Measurements from ENCODE around the gene HIPK2. TPM values are rescaled to one million over a fixed set of nuclear protein-coding genes. Genes with fewer than 3 reads are reported as not detected.

The HIPK2 gene
- total RNA-seq, 1 donor from 2014 or later: 5.7 TPM

- no peaks in the 10 kb centered on the region for H3K27me3 ChIP-seq (ENCODE audit: control insufficient read depth in 3 of 3, insufficient read depth in 3 of 3, low read length in 3 of 3)
- peaks cover 33 to 42% (median 38%) of the 10 kb centered on the region in 3 donors for H3K4me1 ChIP-seq (ENCODE audit: control insufficient read depth in 3 of 3, insufficient read depth in 3 of 3, low read length in 3 of 3)
- no peak overlapping the region for H3K9ac ChIP-seq (ENCODE audit: low read depth in 1 of 3, low read length in 3 of 3)
- H3K9me3 ChIP-seq (ENCODE audit: control insufficient read depth in 3 of 3, low read length in 3 of 3): no peaks in the 10 kb centered on the region
- no peak overlapping the region for H3K4me3 ChIP-seq (ENCODE audit: low read length in 3 of 3)
- H3K36me3 ChIP-seq (ENCODE audit: control insufficient read depth in 3 of 3, insufficient read depth in 3 of 3, low read length in 3 of 3): no peaks in the 10 kb centered on the region
- no peak overlapping the region for H3K27ac ChIP-seq (ENCODE audit: low read depth, low read length)
Measured at GRCh38 chr7:139681463-139681755, 96.4 kb downstream of the HIPK2 start.

GRCh38 chr7:139680676-139681462 is 96.9 kb downstream of the HIPK2 start:
- Histone ChIP-seq H3K27me3 (ENCODE audit: control insufficient read depth in 3 of 3, insufficient read depth in 3 of 3, low read length in 3 of 3) (no peaks in the 10 kb centered on the region), H3K9ac (ENCODE audit: low read depth in 1 of 3, low read length in 3 of 3) (peak overlapping the region in 1 of 3 donors; percentile 25), H3K9me3 (ENCODE audit: control insufficient read depth in 3 of 3, low read length in 3 of 3) (no peaks in the 10 kb centered on the region), H3K27ac (ENCODE audit: low read depth, low read length) (peak overlapping the region; percentile 16), H3K36me3 (ENCODE audit: control insufficient read depth in 3 of 3, insufficient read depth in 3 of 3, low read length in 3 of 3) (peaks cover 0 to 3% (median 0%) of the 10 kb centered on the region in 3 donors), H3K4me1 (ENCODE audit: control insufficient read depth in 3 of 3, insufficient read depth in 3 of 3, low read length in 3 of 3) (peaks cover 33 to 42% (median 38%) of the 10 kb centered on the region in 3 donors), H3K4me3 (ENCODE audit: low read length in 3 of 3) (no peak overlapping the region)

- no peak overlapping the region for H3K4me3 ChIP-seq (ENCODE audit: low read length in 3 of 3)
Measured at GRCh38 chr7:139679731-139680594, 97.8 kb downstream of the HIPK2 start.

GRCh38 chr7:139676390-139676789 is 101.4 kb downstream of the HIPK2 start:
- Histone ChIP-seq H3K27ac (ENCODE audit: low read depth, low read length) (no peak overlapping the region), H3K9ac (ENCODE audit: low read depth in 1 of 3, low read length in 3 of 3) (no peak overlapping the region), H3K27me3 (ENCODE audit: control insufficient read depth in 3 of 3, insufficient read depth in 3 of 3, low read length in 3 of 3) (no peaks in the 10 kb centered on the region), H3K4me1 (ENCODE audit: control insufficient read depth in 3 of 3, insufficient read depth in 3 of 3, low read length in 3 of 3) (peaks cover 13 to 16% (median 14%) of the 10 kb centered on the region in 3 donors), H3K4me3 (ENCODE audit: low read length in 3 of 3) (no peak overlapping the region), H3K9me3 (ENCODE audit: control insufficient read depth in 3 of 3, low read length in 3 of 3) (no peaks in the 10 kb centered on the region), H3K36me3 (ENCODE audit: control insufficient read depth in 3 of 3, insufficient read depth in 3 of 3, low read length in 3 of 3) (peaks cover 0 to 3% (median 0%) of the 10 kb centered on the region in 3 donors)

More at GRCh38 chr7:139679731-139680594, 97.8 kb downstream of the HIPK2 start:
- Histone ChIP-seq H3K9ac (ENCODE audit: low read depth in 1 of 3, low read length in 3 of 3) (peak overlapping the region in 2 of 3 donors; percentile 25), H3K27me3 (ENCODE audit: control insufficient read depth in 3 of 3, insufficient read depth in 3 of 3, low read length in 3 of 3) (no peaks in the 10 kb centered on the region), H3K4me1 (ENCODE audit: control insufficient read depth in 3 of 3, insufficient read depth in 3 of 3, low read length in 3 of 3) (peaks cover 33 to 42% (median 38%) of the 10 kb centered on the region in 3 donors), H3K36me3 (ENCODE audit: control insufficient read depth in 3 of 3, insufficient read depth in 3 of 3, low read length in 3 of 3) (peaks cover 0 to 3% (median 0%) of the 10 kb centered on the region in 3 donors), H3K9me3 (ENCODE audit: control insufficient read depth in 3 of 3, low read length in 3 of 3) (no peaks in the 10 kb centered on the region), H3K27ac (ENCODE audit: low read depth, low read length) (peak overlapping the region; percentile 16)

- H3K9ac ChIP-seq (ENCODE audit: low read depth in 1 of 3, low read length in 3 of 3): no peak overlapping the region
- H3K36me3 ChIP-seq (ENCODE audit: control insufficient read depth in 3 of 3, insufficient read depth in 3 of 3, low read length in 3 of 3): peaks cover 0 to 3% (median 0%) of the 10 kb centered on the region in 3 donors
- no peaks in the 10 kb centered on the region for H3K9me3 ChIP-seq (ENCODE audit: control insufficient read depth in 3 of 3, low read length in 3 of 3)
- H3K4me1 ChIP-seq (ENCODE audit: control insufficient read depth in 3 of 3, insufficient read depth in 3 of 3, low read length in 3 of 3): peaks cover 4 to 6% (median 5%) of the 10 kb centered on the region in 3 donors
- no peak overlapping the region for H3K27ac ChIP-seq (ENCODE audit: low read depth, low read length)
- H3K27me3 ChIP-seq (ENCODE audit: control insufficient read depth in 3 of 3, insufficient read depth in 3 of 3, low read length in 3 of 3): no peaks in the 10 kb centered on the region
- H3K4me3 ChIP-seq (ENCODE audit: low read length in 3 of 3): no peak overlapping the region
Measured at GRCh38 chr7:139675127-139676125, 102.4 kb downstream of the HIPK2 start.

GRCh38 chr7:139674752-139675126 is 103.1 kb downstream of the HIPK2 start:
- Histone ChIP-seq H3K4me3 (ENCODE audit: low read length in 3 of 3) (no peak overlapping the region), H3K27me3 (ENCODE audit: control insufficient read depth in 3 of 3, insufficient read depth in 3 of 3, low read length in 3 of 3) (no peaks in the 10 kb centered on the region), H3K9me3 (ENCODE audit: control insufficient read depth in 3 of 3, low read length in 3 of 3) (no peaks in the 10 kb centered on the region), H3K9ac (ENCODE audit: low read depth in 1 of 3, low read length in 3 of 3) (no peak overlapping the region), H3K36me3 (ENCODE audit: control insufficient read depth in 3 of 3, insufficient read depth in 3 of 3, low read length in 3 of 3) (peaks cover 0 to 3% (median 0%) of the 10 kb centered on the region in 3 donors), H3K4me1 (ENCODE audit: control insufficient read depth in 3 of 3, insufficient read depth in 3 of 3, low read length in 3 of 3) (peaks cover 0 to 2% (median under 1%) of the 10 kb centered on the region in 3 donors), H3K27ac (ENCODE audit: low read depth, low read length) (peak overlapping the region; percentile 36)

GRCh38 chr7:139674341-139674740 is 103.5 kb downstream of the HIPK2 start:
- Histone ChIP-seq H3K9me3 (ENCODE audit: control insufficient read depth in 3 of 3, low read length in 3 of 3) (no peaks in the 10 kb centered on the region), H3K27me3 (ENCODE audit: control insufficient read depth in 3 of 3, insufficient read depth in 3 of 3, low read length in 3 of 3) (no peaks in the 10 kb centered on the region), H3K36me3 (ENCODE audit: control insufficient read depth in 3 of 3, insufficient read depth in 3 of 3, low read length in 3 of 3) (peaks cover 0 to 3% (median 0%) of the 10 kb centered on the region in 3 donors), H3K9ac (ENCODE audit: low read depth in 1 of 3, low read length in 3 of 3) (no peak overlapping the region), H3K4me3 (ENCODE audit: low read length in 3 of 3) (no peak overlapping the region), H3K27ac (ENCODE audit: low read depth, low read length) (peak overlapping the region; percentile 36), H3K4me1 (ENCODE audit: control insufficient read depth in 3 of 3, insufficient read depth in 3 of 3, low read length in 3 of 3) (peaks cover 0 to 2% (median 0%) of the 10 kb centered on the region in 3 donors)

- Histone ChIP-seq H3K4me3 (ENCODE audit: low read length in 3 of 3) (no peak overlapping the region), H3K27ac (ENCODE audit: low read depth, low read length) (no peak overlapping the region)
Measured at GRCh38 chr7:139673762-139674161, 104.0 kb downstream of the HIPK2 start.

GRCh38 chr7:139673230-139673629 is 104.6 kb downstream of the HIPK2 start:
- H3K9me3 ChIP-seq (ENCODE audit: control insufficient read depth in 3 of 3, low read length in 3 of 3): no peaks in the 10 kb centered on the region
- peaks cover 0 to 2% (median 0%) of the 10 kb centered on the region in 3 donors for H3K4me1 ChIP-seq (ENCODE audit: control insufficient read depth in 3 of 3, insufficient read depth in 3 of 3, low read length in 3 of 3)
- H3K9ac ChIP-seq (ENCODE audit: low read depth in 1 of 3, low read length in 3 of 3): no peak overlapping the region
- H3K36me3 ChIP-seq (ENCODE audit: control insufficient read depth in 3 of 3, insufficient read depth in 3 of 3, low read length in 3 of 3): peaks cover 0 to 3% (median 0%) of the 10 kb centered on the region in 3 donors
- H3K27ac ChIP-seq (ENCODE audit: low read depth, low read length): no peak overlapping the region
- no peak overlapping the region for H3K4me3 ChIP-seq (ENCODE audit: low read length in 3 of 3)
- no peaks in the 10 kb centered on the region for H3K27me3 ChIP-seq (ENCODE audit: control insufficient read depth in 3 of 3, insufficient read depth in 3 of 3, low read length in 3 of 3)

More at GRCh38 chr7:139673762-139674161, 104.0 kb downstream of the HIPK2 start:
- H3K27me3 ChIP-seq (ENCODE audit: control insufficient read depth in 3 of 3, insufficient read depth in 3 of 3, low read length in 3 of 3): no peaks in the 10 kb centered on the region
- H3K4me1 ChIP-seq (ENCODE audit: control insufficient read depth in 3 of 3, insufficient read depth in 3 of 3, low read length in 3 of 3): peaks cover 0 to 2% (median 0%) of the 10 kb centered on the region in 3 donors
- H3K9ac ChIP-seq (ENCODE audit: low read depth in 1 of 3, low read length in 3 of 3): no peak overlapping the region
- peaks cover 0 to 3% (median 0%) of the 10 kb centered on the region in 3 donors for H3K36me3 ChIP-seq (ENCODE audit: control insufficient read depth in 3 of 3, insufficient read depth in 3 of 3, low read length in 3 of 3)
- no peaks in the 10 kb centered on the region for H3K9me3 ChIP-seq (ENCODE audit: control insufficient read depth in 3 of 3, low read length in 3 of 3)

Measured in skeletal muscle tissue (tissue), 4 donors.